Esophagus squamous epithelium (tissue), 4 donors: ENCODE results near the gene SYTL3.

ENCODE experiments used
- CTCF ChIP-seq, 6 experiments: fragments of 450-650 bp in 4 of 6; fragments of 200-600 bp in 2 of 6; sonication (generic) in 2 of 6; IDR thresholded peaks; one replicate each; pipeline ENCODE4 v1.5.1; 2016 to 2019; ENCODE audit warnings: antibody characterized with exemption in 6 of 6, mild to moderate bottlenecking in 4 of 6, moderate library complexity in 4 of 6
- POLR2A ChIP-seq, 4 donors: fragments of 450-650 bp; IDR thresholded peaks; one replicate each; pipeline ENCODE4 v1.6.1; 2017; ENCODE audit warnings: antibody characterized with exemption in 4 of 4, mild to moderate bottlenecking in 4 of 4, moderate library complexity in 3 of 4

DNA sequence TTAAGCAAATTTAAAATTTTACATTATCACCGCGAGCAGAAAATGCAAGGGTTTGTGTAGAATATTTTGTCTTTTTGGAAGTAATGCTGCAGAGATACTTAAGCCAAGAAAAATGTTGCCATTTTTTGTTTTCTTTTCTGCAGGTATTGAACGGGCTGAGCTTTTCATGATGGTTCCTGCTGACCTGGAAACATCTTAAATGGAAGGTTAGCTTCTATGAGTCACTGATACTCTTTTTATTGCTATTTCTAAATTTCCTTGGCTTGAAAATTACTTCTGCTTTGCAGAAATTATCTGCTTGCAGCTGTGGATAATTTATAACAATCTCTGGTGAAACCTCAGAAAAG lies 12.7 kb downstream of the SYTL3 start:
- no peak for TF ChIP-seq CTCF (IDR thresholded peaks at IDR 0.05)
- TF ChIP-seq POLR2A (IDR thresholded peaks at IDR 0.05) = no peak
